GM20431 (cell line): Measurements from ENCODE around the gene MEOX1.

Experiments used
- in situ Hi-C: fragments of 300-500 bp; cut with MseI, MboI; formaldehyde crosslinking; loops from one replicate; pipeline ENCODE4 v1.15.0; 2020; ENCODE audit warnings: low sequenced_read_pairs; ENCODE audit not compliant: unreplicated experiment

Gene MEOX1

GRCh38 chr17:43660816-43661493 is 767 bp downstream of the MEOX1 start:
- in situ Hi-C loops: no loop called here

GRCh38 chr17:43659823-43660617 is 1.7 kb downstream of the MEOX1 start:
- in situ Hi-C loops: no loop called here

DNA sequence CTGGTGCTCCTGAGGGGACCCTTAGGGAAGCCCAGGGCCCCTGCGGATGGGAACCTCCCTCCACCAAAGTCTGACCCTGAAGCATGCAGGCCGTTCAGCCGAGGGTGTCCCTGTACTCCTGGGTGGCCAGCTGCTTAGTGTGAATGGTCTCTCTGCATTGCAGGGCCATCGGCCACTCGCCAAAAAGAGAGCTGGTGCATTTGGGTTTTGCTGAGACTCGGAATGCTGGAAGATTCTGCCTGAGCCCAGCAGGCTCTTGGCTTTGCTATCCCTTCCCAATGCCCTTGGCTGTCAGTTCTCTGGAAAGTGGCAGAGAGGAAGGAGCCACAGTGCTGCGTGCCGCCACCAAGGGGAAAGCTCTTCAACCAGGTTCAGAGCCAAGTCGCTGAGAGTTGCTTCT is 2.8 kb downstream of the MEOX1 start:
- in situ Hi-C loops: no loop called here

GRCh38 chr17:43655693-43656255 is 5.9 kb downstream of the MEOX1 start:
- in situ Hi-C loops: no loop called here

DNA sequence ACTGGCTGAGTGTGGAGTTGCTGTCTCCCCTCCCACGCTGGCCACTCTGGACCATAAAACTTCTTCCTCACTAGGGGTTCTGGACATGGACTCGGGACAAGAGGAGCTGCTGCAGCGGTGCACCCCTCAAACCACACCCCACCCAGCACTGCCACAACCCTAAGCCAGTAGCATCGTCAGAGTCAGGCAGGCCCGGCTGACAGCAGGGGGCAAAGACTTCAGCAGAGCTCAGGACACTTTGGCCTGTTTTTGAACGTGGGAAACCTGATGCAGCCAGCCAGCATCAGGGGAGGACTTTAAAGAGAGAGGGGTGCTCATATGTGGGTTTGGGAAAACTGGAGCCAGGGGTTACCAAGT is 9.6 kb downstream of the MEOX1 start:
- in situ Hi-C loops: no loop called here

- in situ Hi-C loops: no loop called here
These were observed 11.3 kb downstream of the MEOX1 start for GRCh38 chr17:43650471-43650870.

GRCh38 chr17:43648916-43649315 is 12.8 kb downstream of the MEOX1 start:
- in situ Hi-C loops: no loop called here

- in situ Hi-C loops: no loop called here
These were observed 15.8 kb downstream of the MEOX1 start for GRCh38 chr17:43645765-43646481.

DNA sequence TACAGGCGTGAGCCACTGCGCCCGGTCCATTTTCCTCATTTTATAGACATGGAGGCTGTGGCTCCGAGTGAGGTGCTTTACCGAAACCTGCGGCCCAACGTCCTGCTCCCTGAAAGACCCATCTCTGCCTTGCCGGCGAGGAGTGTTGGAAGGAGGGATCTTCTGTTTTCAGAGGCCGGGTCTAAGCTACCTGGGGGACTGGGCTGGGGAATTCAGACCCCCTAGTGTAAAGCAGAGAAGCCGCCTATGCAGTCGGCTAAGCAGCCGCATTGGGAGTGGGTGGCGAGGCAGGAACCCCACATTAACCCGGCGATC is 16.3 kb downstream of the MEOX1 start:
- in situ Hi-C loops: no loop called here

GRCh38 chr17:43644081-43644480 is 17.6 kb downstream of the MEOX1 start:
- in situ Hi-C loops: no loop called here

DNA sequence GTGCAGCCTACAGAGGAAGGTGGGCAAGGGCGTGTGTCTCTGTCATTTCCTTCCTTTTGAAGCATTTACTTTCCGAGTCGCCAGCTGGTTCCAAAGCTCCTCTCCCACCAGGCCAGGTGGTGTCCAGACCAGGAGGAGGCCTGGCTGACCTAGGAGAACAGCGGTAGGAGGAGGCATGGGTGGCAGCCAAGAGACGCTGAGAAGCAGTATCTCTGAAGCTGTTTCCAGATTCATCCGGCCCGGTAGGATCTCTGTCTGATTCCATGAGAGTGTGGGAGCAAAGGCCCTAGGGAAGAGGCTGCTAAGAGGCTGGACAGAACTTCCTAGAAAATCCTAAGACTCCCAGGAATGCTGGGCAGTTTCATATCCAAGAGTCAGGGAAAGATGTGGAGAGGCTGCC is 20.3 kb downstream of the MEOX1 start:
- in situ Hi-C loops: no loop called here

- in situ Hi-C loops: no loop called here
These were observed 21.1 kb downstream of the MEOX1 start for GRCh38 chr17:43640491-43641252.

DNA sequence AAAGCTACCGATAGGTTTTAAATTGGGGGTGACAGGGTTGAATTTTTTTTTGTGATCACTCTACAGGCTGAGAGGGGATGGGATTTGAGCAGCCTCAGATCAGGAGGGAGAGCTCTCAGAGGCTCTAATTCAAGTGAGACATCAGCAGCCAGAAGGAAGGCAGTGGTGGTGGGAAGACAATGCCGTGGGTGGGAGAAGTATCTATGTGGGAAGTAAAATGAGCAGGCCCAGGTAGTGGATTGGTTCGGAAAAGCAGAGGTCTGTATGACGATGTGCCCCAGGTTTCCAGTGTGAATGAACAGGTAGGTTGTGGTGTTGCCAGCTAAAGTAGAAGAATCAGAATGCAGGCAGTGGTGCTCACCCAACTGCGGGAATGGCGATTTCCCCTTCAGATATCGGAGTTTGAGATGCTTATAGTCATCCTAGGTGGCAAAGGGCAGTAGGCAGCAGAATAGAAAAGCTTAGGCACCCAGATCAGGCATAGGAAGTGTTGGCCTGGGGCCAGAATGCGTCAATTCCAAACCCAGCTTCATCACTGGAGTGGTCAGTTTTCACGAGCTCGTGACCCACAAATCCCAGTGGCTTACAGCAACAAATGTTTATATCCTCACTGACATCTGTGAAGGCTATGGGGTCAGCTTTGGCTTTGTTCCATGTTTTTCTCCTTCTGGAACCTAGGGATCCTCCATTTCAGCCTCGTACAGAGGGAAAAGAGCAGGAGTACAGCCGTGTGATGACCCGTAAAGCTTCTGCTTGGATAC is 24.0 kb downstream of the MEOX1 start:
- in situ Hi-C loops: no loop called here

- in situ Hi-C loops: no loop called here
These were observed 25.3 kb downstream of the MEOX1 start for GRCh38 chr17:43636426-43636825.

DNA sequence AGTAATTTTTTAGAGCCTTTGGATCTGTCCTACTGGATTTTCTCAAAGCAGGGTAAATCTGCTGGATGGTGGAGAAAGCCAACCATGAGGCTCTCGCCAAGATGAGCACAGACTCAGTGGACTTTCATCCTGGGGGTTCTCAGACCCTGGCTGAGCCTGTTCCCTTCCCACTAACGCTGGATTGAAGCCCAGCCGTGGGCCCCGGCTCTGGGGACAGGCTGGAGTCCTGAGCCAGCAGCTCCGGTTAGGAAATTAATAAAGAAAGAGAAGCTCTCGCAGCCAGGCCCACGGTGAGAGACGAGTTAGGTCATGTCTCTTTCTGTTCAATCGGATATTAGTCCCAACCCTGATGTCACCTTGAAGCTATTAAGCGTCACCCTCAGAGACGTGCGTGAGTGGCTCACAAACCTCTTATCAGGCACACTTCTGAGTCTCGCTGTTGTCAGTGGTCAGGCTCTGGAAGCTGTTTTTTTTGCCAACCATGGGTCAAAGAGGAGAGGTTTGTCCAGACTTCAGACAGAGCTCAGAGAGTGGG is 27.1 kb downstream of the MEOX1 start:
- in situ Hi-C loops: no loop called here

- in situ Hi-C loops: no loop called here
These were observed 29.5 kb downstream of the MEOX1 start for GRCh38 chr17:43632221-43632620.

- in situ Hi-C loops: no loop called here
These were observed 30.3 kb downstream of the MEOX1 start for GRCh38 chr17:43631429-43631828.

DNA sequence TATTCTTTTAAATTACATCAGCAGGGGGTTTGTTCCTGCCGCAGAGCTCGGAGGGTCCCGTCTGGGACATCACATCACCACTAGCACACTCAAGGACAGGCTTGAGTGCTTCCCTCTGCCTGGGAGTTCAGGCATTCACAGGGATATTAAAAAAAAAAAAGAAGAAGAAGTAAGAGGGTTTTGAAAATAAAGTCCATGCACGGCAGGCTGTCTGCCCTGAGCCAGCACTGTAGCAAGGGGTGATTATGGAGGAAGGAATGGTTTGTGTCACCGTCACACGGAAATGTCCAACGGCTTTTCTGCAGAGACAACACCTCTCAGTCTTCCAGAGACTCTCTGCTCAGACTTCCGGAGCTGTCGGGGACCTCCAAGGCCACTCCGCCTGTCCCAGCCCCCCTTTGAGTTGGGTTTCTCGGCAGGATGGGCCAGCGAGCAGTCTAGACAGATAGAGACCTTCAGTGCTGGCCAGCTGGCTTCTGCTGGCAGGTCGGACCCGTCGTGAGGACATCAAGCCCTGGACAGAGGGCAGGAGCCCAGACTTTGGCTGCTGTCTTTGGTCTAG is 33.6 kb downstream of the MEOX1 start:
- in situ Hi-C loops: no loop called here

DNA sequence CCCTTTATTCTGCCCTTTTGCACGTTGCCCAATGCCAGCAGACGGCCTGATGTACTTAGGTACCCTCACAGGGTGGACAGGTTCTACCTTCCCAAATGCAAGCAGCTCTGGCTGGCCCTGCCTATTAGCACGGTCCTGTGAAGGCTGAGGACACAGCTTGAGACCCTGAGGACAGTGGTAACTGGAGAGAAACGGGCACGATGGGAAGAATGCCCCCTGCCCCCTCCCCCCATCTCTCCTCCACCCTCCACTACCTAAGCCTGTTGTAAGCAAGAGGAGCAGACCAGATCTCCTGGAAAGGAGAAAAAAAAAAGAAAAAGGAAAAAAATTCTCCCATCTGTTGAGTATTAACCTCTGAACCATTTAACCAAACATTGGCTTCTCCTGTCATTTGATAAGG is 34.1 kb downstream of the MEOX1 start:
- in situ Hi-C loops: no loop called here
